GM12872 (cell line): ENCODE results near the gene PHLPP1.

ENCODE experiments used
- TF ChIP-seq, protein P1 (sequence below): IDR thresholded peaks from 3 replicates; pipeline ENCODE4 v1.5.1; 2011; ENCODE audit warnings: low read depth, mild to moderate bottlenecking, low read length, moderate library complexity; ENCODE audit not compliant: insufficient read depth

The PHLPP1 gene

DNA sequence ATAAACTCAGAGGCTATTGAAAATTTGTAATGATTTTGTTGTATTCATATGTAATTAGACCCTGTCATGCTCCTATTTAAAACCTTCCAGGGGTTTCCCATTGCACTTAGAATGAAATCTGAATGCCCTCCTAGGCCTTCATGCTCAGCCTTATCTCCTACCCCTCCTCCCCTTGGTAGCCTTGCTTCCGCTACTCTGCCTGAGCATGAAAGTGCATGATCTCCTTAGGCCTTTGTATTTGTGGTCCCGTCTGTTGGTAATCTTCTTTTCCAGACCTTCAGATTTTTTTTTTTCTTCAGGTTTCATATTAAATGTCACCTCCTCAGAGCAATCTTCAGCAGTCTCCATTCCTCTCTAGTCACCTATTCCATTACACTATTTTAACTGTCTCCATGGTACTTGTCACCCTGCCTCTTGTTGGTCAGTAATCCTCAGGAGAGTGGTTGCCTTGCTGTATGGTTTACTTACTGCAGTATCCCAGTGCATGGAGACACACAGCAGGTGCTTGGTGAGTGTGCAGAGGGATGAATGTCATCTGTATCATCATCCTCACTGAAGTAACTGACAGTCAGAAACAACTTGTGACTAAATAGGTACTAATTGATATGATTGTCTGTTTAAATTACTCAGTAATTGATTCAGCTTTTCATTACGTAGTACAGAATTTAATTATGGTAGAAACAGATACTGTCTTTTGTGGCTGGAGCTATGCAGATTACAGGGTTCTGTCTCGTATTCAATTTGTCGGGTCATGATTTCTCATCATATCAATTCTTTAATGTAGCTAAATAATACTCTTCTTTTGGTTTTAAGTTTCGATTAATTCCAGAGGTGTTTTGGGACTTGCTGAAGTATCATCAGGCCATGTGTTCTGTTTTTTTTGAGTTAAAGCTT is 63.9 kb downstream of the PHLPP1 start:
- TF ChIP-seq, protein P1, sequence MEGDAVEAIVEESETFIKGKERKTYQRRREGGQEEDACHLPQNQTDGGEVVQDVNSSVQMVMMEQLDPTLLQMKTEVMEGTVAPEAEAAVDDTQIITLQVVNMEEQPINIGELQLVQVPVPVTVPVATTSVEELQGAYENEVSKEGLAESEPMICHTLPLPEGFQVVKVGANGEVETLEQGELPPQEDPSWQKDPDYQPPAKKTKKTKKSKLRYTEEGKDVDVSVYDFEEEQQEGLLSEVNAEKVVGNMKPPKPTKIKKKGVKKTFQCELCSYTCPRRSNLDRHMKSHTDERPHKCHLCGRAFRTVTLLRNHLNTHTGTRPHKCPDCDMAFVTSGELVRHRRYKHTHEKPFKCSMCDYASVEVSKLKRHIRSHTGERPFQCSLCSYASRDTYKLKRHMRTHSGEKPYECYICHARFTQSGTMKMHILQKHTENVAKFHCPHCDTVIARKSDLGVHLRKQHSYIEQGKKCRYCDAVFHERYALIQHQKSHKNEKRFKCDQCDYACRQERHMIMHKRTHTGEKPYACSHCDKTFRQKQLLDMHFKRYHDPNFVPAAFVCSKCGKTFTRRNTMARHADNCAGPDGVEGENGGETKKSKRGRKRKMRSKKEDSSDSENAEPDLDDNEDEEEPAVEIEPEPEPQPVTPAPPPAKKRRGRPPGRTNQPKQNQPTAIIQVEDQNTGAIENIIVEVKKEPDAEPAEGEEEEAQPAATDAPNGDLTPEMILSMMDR, result no peak

DNA sequence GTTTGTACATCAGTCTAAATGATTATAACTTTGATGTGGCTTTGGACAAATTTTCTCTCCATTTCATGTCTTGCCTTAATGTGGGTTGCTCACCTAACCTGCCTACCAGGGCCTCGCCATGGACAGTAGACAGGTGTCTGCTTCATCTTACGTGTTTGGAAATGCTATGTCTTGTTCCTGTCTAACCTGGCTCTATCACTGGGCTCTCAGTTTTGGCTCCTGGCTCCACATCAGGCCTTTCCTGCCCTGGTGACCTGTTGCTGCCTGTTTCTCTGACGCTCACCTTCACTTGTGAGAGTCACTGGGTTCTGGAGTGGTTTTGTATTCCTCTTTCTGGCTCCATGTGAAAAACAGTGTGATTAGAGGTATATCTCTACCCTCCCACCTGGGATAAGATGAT is 65.9 kb downstream of the PHLPP1 start:
- TF ChIP-seq, protein P1, result no peak

DNA sequence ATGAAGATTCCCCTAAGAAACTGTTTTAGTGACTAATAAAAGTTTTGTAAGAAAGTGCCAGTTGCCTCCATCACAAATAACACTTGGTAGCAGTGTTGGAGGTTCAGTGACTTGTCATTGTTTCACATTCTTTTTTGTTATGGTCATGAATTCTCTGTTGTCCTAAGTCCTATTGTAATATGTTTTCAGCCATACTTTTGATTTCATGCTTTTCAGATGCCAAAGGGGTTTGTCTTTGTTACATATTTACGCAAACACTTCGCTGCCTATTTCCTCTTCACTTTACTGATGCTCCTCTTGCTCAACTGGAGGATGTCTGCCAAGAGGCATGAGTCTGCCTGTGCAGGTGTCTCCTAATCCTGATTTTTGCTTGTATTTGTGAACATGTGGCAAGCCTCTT is 66.6 kb downstream of the PHLPP1 start:
- TF ChIP-seq, protein P1, result no peak

DNA sequence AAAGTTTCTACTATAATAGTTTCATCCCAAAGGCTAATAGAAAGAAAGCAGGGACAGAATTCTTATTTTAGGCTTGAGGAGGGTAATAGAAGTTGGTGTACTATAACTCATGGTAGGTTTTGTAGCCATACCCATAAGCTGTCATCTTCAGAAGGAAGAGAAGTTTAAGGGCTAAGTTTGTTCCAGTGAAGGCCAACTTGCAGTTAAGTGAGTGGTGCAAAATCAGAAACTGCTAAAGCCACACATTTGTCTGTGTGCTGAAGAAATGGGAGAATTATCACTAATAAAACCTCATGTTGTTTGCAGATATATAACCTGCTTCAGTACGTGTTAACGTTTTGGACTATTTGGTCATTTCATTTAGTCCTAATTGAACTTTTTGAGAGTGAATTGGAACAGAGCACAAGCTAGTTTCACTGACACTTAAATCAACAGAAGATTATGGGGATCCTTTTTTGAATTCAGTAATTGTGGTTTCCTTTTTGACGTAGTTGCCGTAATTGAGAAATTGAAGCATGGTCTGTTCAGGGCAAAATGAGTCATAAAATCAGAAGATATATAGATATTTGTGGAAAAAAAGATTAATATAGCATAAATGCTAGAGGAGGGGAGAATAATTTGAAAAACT is 69.1 kb downstream of the PHLPP1 start:
- TF ChIP-seq, protein P1, result no peak

DNA sequence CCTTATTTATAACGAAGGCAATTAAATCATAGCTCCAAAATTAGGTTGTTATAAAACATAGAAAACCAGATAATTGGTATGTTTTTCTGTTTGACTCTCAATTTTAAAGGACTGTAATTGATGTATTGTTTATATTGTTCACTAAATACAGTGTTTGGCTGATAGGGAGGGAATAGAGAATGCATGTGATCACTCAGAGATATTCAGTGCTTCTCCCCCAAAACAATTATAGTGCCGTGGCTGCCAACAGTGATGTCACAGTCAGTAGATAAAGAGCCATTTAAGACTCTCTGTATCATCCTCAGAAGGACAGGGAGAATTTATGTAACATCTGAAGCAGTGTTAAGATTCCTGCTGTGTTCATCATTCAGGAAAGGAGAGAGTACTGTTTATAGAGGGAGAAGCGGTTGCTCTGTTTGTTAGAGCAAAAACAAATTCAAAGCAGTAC is 69.6 kb downstream of the PHLPP1 start:
- TF ChIP-seq, protein P1, result no peak

DNA sequence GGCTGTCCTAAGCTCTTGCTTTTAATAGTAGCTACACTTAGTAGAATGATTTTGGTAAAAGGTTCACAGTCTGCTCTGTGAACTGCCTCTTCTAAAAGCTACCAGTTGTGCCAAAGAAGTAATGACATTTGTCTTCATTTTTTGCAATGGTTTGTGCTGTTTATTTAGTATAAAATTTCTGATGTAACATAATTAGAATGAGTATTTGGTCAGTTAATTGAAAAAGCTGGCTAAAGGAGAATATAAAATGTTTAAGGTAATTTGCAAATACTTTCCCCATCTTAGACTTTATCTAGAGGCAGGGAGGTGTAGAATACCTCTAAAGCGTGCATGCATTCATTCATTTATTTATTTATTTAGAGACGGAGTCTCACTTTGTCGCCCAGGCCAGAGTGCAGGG is 71.3 kb downstream of the PHLPP1 start:
- TF ChIP-seq, protein P1, result no peak

DNA sequence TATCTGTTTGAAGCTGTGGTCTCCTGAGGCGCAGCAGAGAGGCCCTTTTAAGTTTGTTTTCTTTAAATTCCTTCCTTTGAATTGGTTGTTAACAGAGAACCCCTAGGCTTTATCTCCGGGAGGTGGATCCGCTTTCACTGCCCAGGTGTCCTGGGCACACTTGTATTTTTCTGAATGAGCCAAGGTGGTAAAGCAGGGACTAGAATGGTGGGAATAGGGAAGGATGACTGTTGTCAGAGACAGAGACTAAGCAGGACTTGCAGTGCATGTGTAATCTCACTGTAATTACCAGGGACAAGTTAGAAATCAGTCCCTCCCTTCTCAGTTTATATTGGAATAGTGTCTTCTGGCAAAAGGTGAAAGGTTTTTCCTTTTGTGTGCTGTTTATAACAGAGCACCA is 72.8 kb downstream of the PHLPP1 start:
- TF ChIP-seq, protein P1, result no peak
